NAMALWA (cell line): ENCODE results near the gene TMEM95.

Experiments used
- DNase-seq: peaks from one replicate; pipeline ENCODE4 v3.0.0-alpha.2; 2015; ENCODE audit warnings: low spot score

Gene TMEM95

DNA sequence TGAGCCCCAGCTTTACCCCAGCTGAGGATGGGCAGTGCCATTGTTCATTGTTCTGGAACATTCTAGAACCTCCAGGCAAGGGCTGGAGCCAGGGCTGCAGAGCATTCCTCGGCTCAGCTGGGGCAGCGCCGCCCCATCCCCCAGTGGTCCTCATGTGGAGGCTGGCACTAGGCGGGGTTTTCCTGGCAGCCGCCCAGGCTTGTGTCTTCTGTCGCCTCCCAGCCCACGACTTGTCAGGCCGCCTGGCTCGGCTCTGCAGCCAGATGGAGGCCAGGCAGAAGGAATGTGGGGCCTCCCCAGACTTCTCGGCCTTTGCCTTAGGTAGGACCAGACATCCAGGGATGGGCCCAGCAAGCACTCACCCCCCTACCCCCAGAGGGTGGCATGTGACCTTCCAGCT is at the start of gene TMEM95:
Gene TMEM95, plus strand, starts transcription at position 104 of the 400 bp plus-strand sequence. Its CDS starts 49 bp downstream, at position 153.
- DNase-seq, result no peak

GRCh38 chr17:7306911-7307685 is 47.9 kb upstream of the TMEM95 start, which contains the start of gene EIF5A:
Gene EIF5A (plus strand): TSS chr17:7307628. CDS start chr17:7309636, 2,008 bp downstream.
- peak; percentile 98 for DNase-seq

GRCh38 chr17:7307686-7308624 is 47.0 kb upstream of the TMEM95 start:
- DNase-seq, result peak; percentile 44

GRCh38 chr17:7308625-7309433 is 46.1 kb upstream of the TMEM95 start:
- DNase-seq, result peak; percentile 73

- no peak for DNase-seq
Measured at GRCh38 chr17:7309628-7310027, 45.3 kb upstream of the TMEM95 start.

DNA sequence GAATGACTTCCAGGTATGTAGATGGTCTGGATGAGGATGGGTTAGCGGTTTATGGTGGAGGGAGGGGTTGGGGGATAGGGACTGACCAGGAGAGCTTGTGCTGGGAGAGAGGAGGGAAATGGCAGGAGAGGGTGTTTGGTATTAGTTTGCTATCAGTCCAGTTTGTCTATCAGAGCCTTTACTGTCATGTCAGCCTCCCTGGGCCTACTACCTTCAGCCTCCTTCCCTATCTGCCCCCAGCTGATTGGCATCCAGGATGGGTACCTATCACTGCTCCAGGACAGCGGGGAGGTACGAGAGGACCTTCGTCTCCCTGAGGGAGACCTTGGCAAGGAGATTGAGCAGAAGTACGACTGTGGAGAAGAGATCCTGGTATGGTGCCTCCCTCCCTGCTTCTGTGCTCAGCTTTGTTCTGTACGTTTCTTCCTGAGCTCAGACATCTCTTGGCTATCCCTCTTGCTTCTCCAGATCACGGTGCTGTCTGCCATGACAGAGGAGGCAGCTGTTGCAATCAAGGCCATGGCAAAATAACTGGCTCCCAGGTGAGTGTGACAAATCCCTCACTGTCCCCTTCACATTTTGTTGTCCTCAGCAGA is 43.7 kb upstream of the TMEM95 start:
- no peak for DNase-seq

GRCh38 chr17:7312432-7313087 is 42.4 kb upstream of the TMEM95 start:
- no peak for DNase-seq

DNA sequence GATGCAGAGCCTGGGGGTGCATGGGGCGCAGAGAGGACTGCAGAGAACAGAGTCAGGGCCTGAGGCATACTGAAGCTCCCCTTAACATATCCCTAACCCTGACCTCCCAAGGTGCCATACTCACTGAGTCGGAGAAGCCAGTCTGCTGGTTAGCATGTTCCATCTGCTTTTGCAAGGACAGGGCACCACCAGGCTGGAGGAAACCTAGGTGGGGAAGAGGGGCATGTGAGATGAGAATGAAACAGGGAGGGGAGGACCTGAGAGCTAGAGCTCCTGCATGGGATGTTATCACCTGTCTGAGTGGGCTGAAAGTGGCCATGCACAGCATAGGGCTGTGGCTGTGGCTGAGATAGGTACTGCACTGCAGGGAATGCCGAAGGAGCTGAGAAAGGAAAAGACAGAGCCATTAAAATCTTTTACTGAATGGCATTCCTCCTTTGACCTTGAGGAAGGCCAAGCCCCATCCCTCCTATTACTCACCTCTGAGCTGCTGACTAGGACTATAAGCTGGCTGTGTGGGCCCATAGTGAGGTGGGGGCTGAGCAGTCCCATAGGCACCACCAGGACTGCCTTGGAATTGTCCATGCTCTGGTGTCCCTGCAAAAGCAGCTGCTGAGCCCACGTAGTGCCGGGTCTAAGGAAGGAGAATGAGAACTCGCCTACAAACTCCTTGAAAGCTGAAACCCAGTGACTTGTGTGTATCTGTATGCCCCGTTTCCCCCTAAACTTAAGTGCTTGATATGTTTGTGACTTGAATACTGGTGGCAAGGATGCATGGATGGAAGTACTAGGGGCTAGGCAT is 41.7 kb upstream of the TMEM95 start:
- peak; percentile 46 for DNase-seq

- DNase-seq, result peak; percentile 57
Measured at GRCh38 chr17:7313890-7314718, 40.9 kb upstream of the TMEM95 start.

DNA sequence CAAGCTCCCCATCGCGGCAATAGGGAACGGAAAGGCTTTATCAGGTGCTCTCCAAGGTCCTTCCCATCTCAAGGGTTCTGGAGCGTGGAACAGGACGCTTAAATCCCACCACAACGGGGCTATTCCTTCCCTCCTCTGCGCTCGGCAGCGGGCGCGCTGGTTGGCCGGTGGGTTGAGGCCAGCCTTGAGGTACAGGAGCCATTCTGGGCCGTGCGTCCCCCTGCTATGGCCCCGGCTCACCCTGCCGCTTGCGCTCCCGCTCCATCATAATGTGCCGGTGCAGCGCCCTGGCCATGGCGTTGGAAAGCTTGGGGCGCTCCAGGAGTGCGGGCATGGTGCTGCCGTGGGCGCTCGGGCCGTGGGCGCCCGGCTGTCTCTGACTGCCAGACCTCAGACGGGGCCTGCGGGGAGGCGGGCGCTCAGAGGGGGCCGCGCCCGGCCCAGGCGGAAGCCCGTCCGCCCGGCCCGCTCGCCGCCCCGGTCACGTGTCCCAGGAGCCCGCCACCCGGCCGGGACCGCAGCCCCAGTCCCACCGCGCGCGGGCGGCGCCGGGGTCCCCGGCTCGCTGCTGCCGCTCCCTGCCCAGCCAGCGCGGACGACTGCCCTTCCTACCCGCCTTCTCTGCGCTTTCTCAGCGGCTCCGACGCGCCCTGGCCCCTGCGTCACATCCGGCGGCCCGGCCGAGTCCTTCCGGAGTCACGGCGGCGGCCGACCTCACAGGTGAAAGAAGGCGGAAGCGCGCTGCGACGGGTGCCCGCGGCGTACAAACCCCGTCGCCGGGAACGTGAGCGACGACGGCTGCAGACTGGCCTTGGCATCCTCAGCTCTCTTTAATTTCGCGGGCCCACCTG is 40.0 kb upstream of the TMEM95 start, which contains the start of gene GPS2:
Gene GPS2, minus strand, starts transcription at position 642 of the 851 bp plus-strand sequence. Its CDS starts 308 bp downstream, at position 334.
- peak; percentile 84 for DNase-seq

DNA sequence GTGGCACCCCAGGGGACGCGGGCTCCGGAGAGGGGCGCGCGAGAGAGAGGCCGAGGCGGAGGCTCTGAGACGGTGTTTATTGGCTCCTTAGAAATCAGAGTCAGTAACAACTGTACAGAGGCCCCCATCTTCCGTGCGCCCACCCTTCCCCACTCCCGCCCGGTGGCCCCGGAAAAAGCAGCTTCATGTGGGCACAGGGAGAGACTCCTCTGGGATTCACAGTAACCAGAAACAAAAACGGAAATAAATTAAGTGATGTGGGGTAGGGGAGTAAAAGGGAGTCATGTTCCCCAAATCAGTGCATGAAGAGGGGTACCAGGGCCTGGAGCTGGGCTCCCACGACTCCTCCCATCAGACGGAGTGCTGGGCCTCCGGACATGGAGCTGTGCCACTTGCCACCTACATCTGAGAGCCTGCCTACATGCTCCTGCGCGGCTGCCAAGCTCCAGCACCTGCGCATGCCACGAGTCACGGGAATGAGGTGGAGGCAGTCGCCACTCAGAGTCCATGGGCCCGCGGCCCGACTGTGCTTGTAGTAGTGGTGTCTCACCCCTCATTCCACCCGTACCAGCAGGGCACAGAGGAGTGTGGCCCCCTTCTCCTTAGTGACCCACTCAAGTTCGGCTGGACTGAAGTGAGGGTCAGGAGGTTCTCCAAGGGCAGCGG is 39.3 kb upstream of the TMEM95 start:
- DNase-seq, result no peak

GRCh38 chr17:7317161-7317803 is 37.7 kb upstream of the TMEM95 start:
- DNase-seq, result no peak

GRCh38 chr17:7318121-7318860 is 36.7 kb upstream of the TMEM95 start:
- no peak for DNase-seq

DNA sequence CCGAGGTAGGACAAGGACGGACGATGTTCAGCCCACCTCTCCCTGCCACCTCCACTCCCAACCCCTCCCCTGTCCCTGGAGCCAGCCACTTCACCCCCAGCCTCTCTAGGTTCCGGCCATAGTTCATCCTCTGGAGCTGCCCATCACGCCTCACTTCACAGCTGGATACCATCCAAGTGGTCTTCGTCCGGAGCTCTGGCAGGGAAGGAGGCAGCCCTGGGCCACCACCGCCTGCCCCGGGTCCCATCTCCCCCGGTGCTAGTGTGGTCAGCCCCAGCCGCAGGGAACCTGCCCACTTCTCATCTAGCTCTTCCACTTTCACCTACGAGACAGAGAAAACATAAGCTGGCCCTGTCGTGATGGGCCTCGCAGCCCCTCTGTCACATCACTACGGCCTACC is 33.5 kb upstream of the TMEM95 start:
- DNase-seq, result no peak

DNA sequence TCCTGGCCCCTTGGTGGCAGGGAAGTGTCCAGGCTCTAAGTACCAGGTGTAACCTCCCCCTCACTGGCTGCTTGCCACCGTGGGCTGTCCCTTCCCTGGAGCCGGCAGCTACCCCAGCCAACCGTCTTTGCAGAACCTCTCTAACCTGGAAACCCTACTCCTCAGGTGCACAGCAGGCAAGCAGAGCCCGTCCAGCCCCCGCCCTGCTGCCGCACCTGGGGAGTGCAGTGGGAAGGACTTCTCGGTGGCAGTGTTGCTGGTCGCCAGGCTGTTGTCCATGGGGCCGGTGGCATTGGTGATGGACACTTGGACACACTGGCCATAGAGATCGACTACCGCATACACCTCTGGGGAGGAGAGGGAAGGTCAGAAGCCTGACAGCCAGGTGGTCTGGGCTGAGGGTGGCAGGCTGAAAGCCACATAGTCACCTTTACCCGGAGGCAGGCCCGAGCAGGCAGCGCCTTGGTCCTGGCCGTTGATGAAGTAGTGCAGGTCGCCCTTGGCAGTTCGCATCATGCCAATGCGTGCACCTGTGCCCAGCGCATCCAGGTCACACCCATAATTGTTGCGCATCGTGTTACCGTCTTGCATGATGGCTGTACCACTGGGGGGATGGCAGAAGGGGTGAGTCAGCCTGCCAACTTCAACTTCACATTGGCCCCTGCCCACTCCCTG is 32.3 kb upstream of the TMEM95 start:
- no peak for DNase-seq
